Adrenal gland (tissue), 5 donors: ENCODE data around the gene PDRG1.

ENCODE experiments used
- POLR2A ChIP-seq, 2 donors: fragments of 450-650 bp; IDR thresholded peaks; one replicate each; pipeline ENCODE4 v1.6.1; 2017; ENCODE audit warnings: antibody characterized with exemption in 2 of 2, mild to moderate bottlenecking in 2 of 2, moderate library complexity in 1 of 2
- TF ChIP-seq, protein P1 (sequence below), 6 experiments: fragments of 450-650 bp in 4 of 6; fragments of 200-600 bp in 2 of 6; sonication (generic) in 1 of 6; IDR thresholded peaks; 1 replicate in 5 of 6; 2 replicates in 1 of 6; pipeline versions ENCODE4 v1.5.1 to v1.8.0; 2016 to 2021; ENCODE audit warnings: antibody characterized with exemption in 6 of 6, mild to moderate bottlenecking in 2 of 6, moderate library complexity in 1 of 6
- donor health status: DM: no; HTN: no; CAD: no.

GRCh38 chr20:31909253-31910070 lies 42.4 kb downstream of the PDRG1 start:
- TF ChIP-seq, protein P1, sequence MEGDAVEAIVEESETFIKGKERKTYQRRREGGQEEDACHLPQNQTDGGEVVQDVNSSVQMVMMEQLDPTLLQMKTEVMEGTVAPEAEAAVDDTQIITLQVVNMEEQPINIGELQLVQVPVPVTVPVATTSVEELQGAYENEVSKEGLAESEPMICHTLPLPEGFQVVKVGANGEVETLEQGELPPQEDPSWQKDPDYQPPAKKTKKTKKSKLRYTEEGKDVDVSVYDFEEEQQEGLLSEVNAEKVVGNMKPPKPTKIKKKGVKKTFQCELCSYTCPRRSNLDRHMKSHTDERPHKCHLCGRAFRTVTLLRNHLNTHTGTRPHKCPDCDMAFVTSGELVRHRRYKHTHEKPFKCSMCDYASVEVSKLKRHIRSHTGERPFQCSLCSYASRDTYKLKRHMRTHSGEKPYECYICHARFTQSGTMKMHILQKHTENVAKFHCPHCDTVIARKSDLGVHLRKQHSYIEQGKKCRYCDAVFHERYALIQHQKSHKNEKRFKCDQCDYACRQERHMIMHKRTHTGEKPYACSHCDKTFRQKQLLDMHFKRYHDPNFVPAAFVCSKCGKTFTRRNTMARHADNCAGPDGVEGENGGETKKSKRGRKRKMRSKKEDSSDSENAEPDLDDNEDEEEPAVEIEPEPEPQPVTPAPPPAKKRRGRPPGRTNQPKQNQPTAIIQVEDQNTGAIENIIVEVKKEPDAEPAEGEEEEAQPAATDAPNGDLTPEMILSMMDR (IDR thresholded peaks at IDR 0.05), result no peak
- TF ChIP-seq POLR2A (IDR thresholded peaks at IDR 0.05), result no peak
